AG08395 (cell line): ENCODE data around the gene ABCC1.
"Not testable (repeated sequence)": the region's sequence is repeated elsewhere in the genome, so short reads cannot be mapped to it uniquely, and the experiment has no call there.

Experiments used
- DNase-seq: peaks from one replicate; pipeline ENCODE4 v3.0.0; 2012; ENCODE audit warnings: mixed read lengths, low spot score

ABCC1 gene

DNA sequence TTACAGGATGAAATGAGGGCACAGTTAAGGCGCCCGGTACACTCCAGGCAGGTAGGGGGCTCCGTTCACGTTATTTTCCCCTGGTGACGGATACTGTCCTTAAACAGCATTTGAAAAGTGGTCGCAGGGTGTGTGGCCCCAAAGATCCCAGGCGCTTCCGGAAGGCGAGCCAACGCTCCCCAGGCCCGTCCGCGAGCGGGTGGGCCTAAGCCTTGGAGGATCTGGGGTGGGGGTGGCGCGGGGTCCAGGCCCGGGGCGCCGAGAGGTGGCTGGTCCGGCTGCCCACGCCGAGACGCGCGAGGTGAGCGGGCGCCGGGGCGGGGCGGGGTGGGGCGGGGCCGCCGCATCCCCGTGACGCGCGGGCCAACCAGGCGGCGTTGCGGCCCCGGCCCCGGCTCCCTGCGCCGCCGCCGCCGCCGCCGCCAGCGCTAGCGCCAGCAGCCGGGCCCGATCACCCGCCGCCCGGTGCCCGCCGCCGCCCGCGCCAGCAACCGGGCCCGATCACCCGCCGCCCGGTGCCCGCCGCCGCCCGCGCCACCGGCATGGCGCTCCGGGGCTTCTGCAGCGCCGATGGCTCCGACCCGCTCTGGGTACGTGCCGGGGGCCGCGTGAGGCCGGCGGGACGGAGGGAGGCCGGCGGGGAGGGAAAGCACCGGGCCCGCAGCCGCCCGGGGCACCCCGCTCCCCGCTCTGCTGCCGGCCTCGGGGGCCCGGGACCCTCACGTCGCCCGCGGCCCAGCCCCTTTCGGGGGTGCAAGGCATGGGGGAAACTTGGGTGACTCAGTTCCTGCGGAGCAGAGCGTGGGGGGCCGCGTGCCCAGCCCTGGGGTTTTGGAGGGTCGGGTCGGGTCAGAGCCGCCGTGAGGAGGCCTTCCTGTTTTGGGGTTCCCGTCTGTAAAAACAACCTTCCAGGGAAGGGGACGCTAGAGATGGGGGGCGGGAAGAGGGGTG, at the start of gene ABCC1:
Gene ABCC1 (plus strand): TSS at position 407 of the 951 bp plus-strand sequence. CDS start 136 bp downstream, at position 543.
- peak; percentile 72 for DNase-seq

DNA sequence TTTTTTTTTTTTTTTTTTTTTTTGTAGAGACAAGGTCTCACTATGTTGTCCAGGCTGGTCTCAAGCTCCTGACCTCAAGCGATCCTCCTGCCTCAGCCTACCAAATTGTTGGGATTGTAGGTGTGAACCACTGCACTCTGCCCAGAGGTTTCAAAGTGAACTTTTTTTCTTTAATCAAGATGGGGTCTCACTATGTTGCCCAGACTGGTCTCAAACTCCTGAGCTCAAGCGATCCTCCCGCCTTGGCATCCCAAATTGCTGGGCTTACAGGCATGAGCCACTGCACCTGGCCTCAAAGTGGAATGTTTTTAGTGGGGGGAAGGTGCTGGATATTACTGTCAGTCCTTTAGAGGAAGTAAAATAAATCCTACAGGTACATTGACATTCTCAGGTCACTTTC, 49.1 kb upstream of the ABCC1 start:
- DNase-seq, result no peak

DNA sequence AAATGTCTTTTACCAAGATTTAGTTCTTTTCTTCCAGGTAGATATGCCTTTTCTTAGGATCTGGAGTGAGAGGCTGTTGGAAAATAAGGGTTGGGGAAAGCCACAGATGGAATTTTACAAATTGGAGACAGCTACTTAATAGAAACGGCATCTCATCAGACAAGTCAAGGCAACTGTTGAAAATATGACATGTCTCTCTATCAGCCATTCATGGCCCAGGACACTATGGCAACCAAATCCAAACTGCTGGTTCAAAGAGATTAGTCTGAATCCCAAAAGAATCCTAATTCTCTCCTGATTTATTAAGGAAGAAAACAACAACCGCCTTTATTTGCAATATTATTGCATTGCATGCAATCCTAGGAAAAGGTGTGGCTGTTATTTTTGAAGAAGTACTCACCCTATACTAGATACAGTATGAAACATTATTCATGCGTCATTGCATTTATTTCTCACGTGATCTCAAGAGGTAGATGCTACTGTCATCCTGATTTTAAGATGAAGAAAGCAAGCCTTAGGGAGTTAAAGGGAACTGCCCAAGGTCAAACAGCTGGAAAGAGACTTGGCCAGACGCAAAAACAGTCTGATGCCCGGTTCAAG, 48.4 kb upstream of the ABCC1 start:
- no peak for DNase-seq

DNA sequence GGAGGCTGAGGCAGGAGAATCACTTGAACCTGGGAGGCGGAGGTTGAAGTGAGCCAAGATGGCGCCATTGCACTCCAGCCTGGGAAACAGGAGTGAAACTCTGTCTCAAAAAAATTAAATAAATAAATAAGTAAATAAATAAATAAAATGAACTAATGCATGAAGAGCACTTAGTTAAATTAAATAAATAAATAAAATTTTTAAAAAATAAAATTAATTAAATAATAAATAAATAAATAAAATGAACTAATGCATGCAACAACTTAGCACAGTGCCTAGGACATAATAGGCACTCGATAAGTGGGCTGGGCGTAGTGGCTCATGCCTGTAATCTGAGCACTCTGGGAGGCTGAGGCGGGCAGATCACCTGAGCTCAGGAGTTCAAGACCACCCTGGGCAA, 45.5 kb upstream of the ABCC1 start:
- DNase-seq, result no peak

DNA sequence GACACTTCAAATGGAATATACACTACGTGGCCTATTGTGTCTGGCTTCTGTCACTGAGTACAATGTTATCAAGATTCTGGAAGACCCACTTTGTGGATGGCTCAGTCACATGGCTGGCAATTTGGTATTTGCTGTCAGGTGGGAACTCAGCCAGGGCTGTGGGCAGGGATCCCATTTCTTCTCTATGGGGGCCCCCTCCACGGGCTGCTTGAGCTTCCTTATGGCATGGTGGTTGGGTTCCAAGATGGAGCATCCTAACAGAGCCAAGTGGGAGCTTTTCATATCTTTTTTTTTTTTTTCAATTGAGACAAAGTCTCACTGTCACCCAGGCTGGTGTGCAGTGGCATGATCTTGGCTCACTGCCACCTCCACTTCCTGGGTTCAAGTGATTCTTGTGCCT, 43.0 kb upstream of the ABCC1 start:
- no peak for DNase-seq

DNA sequence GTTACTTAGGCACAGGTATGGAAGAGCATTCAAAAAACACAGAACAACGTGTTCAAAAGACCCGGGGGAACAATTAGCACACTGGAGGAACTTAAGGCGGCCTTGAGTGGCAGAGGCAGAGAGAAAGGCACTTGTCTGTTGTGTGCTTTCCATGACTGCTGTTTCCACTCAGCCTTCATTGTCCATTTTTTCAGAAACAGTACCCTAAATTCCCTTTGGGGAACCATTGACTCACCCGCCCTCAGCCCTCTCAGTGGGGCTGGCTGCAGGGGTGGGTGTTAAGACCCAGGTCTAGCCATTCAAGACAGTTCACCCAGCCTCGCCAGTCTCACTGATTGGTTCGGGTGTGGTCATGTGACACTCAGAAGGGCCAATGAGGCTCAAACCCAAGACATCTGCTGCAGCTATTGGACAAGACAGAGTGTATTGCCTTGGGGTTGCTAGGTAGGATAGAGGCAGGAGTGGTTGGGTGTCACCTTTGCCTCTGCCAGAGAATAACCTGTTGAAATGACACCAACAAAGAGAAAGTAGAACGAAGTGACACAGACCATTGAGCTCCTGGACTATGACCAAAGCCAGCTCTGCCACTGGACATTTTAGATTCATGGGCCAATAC, 41.4 kb upstream of the ABCC1 start:
- no peak for DNase-seq

DNA sequence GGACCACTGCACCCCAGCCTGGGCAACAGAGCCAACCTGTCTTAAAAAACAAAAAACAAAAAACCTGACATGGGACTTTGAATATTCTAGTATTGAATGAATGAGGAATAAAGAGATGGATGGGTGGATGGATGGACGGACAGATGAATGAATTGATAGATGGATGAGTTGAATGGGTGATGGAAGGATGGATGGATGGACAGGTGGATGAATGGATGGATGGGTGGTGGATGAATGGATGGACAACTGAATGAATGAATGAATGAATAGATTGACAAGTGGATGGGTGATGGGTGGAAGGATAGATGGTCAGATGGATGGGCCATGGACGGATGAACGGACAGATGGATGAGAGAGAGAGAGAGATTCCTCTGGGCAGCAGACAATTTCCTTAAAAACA, 38.2 kb upstream of the ABCC1 start:
- DNase-seq, result no peak

DNA sequence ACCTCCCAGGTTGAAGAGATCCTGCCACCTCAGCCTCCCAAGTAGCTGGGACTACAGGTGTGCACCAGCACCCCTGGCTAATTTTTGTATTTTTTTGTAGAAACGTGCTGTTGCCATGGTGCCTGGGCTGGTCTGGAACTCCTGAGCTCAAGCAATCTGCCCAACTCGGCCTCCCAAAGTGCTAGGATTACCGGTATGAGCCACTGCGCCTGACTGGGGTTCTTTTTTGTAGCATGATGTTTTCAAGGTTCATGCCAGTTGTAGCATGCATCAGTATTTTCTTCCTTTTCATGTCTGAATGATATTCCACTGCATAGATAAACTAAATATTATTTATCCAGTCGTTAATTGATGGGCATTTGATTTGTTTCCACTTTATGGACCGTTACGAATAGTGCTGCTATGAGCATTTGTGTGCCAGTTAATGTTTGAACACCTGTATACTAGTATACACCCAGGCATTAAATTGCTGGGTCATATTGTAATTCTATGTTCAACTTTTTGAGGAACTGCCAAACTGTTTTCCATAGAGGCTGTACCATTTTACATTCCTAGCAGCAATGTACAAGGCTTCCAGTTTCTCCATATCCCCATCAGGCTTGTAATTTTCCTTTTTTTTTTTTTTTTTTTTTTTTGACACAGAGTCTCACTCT, 36.2 kb upstream of the ABCC1 start:
- no peak for DNase-seq

DNA sequence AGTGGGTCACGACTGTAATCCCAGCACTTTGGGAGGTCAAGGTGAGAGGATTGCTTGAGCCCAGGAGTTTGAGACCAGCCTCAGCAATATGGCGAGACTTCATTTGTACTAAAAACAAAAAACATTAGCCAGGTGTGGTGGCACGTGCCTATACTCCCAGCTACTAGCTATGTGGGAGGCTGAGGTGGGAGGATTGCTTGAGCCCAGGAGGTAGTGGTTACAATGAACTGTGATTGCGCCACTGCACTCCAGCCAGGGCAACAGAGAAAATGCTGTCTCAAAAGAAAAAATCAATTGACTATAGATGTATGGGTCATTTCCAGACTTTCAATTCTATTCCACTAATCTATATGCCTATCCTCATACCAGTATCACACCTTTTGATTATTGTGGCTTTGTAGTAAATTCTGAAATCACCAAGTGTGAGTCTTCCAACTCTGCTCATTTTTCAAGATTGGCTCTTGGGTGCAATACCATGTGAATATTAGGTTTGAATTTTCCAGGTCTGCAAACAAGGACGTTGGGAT, 33.8 kb upstream of the ABCC1 start:
- no peak for DNase-seq

DNA sequence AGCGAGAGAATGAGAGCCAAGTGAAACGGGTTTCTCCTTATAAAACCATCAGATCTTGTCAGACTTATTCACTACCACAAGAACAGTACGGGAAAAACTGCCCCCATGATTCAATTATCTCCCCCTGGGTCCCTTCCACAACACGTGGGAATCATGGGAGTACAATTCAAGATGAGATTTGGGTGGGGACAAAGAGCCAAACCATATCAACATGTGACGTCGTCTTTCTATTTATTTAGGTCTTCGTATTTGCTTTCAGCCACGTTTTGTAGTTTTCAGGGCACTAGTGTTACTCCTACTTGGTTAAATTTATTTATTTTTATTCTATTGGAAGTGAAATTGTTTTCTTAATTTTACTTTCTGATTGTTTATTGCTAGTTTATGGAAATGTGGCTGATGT, 33.1 kb upstream of the ABCC1 start:
- DNase-seq, result no peak

DNA sequence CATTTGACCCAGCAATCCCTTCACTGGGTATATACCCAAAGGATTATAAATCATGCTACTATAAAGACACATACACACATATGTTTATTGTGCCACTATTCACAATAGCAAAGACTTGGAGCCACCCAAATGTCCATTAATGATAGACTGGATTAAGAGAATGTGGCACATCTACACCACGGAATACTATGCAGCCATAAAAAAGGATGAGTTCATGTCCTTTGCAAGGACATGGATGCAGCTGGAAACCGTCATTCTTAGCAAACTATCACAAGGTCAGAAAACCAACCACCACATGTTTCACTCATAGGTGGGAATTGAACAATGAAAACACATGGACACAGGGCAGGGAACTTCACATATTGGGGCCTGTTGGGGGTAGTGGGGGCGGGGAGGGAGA, 31.1 kb upstream of the ABCC1 start:
- DNase-seq, result not testable (repeated sequence)

DNA sequence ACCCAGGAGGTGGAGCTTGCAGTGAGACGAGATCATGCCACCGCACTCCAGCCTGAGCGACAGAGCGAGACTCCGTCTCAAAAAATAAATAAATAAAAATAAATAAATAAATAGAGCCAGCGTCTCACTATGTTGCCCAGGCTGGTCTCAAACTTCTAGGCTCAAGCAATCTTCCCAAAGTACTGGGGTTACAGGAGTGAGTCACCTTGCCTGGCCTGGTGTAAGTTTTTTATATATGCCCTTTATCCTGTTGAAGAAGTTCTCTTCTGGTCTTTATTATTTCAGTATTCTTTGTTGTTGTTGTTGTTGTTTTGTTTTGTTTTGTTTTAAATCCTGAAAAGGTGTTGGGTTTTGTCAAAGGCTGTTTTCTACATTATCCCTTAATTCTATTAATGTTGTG, 30.1 kb upstream of the ABCC1 start:
- DNase-seq, result no peak

DNA sequence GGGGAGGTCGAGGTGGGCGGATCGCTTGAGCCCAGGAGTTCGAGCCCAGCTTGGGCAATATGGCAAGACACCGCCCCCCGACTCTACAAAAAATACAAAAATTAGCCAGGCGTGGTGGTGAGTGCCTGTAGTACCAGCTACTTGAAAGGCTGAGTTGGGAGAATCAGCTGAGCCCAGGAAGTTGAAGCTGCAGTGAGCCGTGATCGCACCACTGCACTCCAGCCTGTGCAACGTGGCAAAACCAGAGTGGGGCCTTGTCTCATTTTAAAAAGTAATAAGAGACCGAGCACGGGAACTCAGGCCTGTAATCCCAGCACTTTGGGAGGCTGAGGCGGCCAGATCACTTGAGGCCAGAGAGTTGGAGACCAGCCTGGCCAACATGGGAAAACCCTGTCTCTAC, 24.4 kb upstream of the ABCC1 start:
- no peak for DNase-seq

DNA sequence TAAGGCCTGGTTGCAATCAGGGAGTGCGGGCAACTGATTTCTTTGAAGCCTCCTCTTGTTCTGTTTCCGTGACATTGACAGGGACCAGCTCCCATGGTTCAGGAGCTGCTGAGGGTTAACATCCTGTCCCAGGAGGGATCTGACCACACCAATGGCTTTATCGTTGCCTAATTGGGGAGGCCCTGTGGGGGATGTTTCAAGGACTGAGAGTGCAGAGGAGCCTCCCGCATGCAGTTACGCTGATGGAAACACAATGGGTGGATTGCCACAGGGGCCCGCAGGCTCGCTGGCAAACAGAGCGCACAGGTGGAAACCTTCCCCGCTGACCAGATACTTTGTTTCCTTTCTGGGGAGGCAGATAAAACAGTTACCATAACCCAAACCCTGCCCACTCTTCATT, 23.8 kb upstream of the ABCC1 start:
- DNase-seq, result no peak

DNA sequence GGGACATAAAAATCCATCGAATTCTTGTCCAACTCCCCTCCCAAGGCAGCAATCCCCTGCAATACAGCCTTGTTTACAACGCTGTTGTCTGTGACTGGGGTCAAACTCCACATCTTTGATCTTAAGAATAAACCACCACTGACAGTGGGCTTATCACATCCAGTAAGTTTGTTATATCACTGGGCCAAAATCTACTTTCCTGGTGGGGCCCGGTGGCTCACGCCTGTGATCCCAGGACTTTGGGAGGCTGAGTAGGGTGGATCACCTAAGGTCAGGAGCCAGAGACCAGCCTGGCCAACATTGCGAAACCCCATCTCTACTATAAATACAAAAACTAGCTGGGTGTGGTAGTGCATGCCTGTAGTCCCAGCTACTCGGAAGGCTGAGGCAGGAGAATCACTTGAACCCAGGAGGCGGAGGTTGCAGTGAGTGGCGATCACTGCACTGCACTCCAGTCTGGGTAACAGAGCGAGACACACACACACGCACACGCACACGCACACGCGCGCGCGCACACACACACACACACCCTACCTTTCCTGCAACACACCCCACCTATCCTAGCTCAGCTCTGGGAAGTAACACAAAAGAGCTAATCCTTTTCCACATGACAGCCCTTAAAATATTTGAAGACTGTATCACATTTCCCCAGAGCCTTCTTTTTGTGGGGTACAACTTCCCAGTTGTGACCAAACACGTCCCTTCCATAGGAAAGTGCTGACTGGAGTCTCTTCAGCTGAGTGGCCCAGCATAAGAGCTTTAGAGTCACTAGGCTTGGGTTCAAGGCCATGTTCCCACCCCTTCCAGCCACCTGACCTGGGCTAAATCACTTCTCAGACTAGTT, 20.9 kb upstream of the ABCC1 start:
- no peak for DNase-seq

DNA sequence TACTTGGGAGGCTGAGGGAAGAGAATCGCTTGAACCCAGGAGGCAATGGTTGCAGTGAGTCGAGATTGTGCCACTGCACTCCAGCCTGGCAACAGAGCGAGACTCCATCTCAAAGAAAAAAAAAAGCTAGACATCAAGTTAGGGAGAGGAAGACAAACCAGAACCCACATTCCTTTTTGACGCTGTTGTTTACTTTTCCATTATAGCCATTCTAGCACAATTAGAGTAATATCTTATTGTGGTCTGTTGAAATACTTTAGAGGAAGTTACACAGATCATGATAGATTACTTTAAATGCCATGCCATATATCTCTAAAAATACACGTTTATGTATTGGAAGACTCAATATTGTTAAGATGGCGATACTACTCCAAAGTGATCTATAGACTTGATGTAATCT, 16.5 kb upstream of the ABCC1 start:
- DNase-seq, result no peak

DNA sequence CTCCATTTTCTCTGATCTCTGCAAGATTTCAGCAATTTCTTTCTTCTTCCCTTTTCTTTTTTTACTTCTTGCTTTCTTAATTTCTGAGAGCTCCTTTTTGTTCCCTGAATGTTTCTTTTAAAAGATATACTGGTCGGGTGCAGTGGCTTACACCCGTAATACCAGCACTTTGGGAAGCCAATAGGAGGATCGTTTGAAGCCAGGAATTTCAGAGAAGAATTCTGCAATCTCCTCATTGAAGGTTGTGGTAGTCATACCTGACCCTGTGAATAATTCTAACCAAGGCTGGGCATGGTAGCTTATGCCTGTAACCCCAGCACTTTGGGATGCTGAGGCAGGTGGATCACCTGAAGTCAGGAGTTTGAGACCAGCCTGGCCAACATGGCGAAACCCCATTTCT, 15.6 kb upstream of the ABCC1 start:
- DNase-seq, result no peak

DNA sequence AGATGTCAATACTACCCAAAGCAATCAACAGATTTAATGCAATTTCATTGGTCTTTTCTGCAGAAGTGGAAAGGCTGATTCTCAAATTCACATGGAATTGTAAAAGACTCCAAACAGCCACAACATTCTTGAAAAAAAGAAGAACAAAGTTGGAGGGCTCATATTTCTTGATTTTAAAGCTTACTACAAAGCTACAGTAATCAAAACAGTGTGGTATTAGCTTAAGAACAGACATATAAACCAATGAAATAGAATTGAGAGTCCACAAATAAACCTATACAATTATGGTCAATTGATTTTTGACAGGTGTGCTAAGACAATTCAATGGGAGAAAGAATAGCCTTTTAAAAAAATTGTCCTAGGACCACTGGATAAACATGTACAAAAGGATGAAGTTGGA, 14.4 kb upstream of the ABCC1 start:
- DNase-seq, result no peak

DNA sequence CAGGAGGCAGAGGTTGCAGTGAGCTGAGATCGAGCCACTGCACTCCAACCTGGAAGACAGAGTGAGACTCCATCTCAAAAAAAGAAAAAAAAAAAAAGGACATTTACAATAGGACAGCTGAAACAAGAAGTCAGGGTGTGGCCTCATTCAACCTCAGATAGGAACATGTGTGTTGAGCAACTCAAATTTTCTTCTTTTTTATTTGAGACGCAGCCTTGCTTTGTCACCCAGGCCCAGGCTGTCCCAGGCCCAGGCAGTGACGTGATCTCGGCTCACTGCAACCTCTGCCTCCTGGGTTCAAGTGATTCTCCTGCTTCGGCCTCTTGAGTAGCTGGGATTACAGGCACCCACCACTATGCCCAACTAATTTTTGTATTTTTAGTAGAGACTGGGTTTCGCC, 12.6 kb upstream of the ABCC1 start:
- DNase-seq, result not testable (repeated sequence)

DNA sequence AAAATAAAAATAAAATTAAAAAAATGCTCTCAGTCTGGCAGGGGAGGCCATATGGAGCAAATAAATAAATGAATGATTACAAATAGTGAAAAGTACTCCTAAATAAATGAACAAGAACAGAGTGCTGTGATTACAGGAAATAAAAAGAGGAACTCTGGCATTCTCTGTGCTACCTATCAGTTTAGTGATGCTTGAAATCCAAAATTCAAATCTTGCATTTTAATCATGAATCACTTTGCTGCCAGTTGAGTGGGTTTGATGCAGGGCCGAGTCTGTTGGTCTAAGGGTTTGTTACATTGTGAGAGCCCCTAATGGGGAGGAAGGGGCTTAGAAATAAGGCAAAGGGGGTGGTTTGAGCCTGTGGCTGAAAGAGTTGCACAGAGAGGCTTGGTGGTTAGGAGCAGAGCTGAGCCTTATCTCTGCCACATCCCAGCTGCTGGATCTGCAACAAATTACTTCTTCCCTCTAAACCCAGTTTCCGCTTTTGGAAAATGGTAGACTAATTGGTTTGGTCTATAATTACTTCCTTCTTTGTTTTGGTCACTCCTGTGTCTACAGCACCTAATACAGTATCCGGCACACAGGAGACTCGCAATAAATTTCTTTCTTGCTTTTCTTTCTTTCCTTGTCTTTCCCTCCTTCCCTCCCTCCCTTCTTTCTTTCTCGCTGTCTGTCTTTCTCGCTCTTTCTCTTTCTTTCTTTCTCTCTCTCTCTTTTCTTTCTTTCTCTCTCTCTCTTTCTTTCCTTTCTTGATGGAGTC, 6.3 kb upstream of the ABCC1 start:
- DNase-seq, result no peak
